ENCODE results near the gene TRAPPC2L. TPM values are rescaled to one million over a fixed set of nuclear protein-coding genes. Genes with fewer than 3 reads are reported as not detected.

TRAPPC2L gene
- total RNA-seq, 1 experiment from 2014 or later: 101 TPM

GRCh38 chr16:88836791-88837190 lies 20.1 kb upstream of the TRAPPC2L start:
- Histone ChIP-seq H3K27ac (no peak overlapping the region), H3F3A (ENCODE audit: insufficient read depth, low read depth) (no peaks in the 10 kb centered on the region), H3K9me3 (ENCODE audit: insufficient read depth, low read depth) (no peaks in the 10 kb centered on the region), H3K36me3 (ENCODE audit: low read depth) (no peaks in the 10 kb centered on the region), H3K4me1 (replicated peaks; ENCODE audit: insufficient read depth) (no peaks in the 10 kb centered on the region), H3K79me2 (ENCODE audit: low read depth) (no peaks in the 10 kb centered on the region), H3K27me3 (ENCODE audit: insufficient read depth, low read depth) (no peaks in the 10 kb centered on the region), H3K9me2 (ENCODE audit: insufficient read depth) (no peaks in the 10 kb centered on the region), H3K4me3 (no peak overlapping the region), H3K4me2 (no peak overlapping the region), H4K20me1 (ENCODE audit: insufficient read depth) (no peaks in the 10 kb centered on the region), H2AFZ (no peak overlapping the region)
- TF ChIP-seq EZH2 (IDR thresholded peaks at IDR 0.05; ENCODE audit: low read depth) (no peak), CTCF (conservative IDR thresholded peaks at IDR 0.05) (no peak)
- CTCF ChIA-PET: no interaction called here
- BruUV-seq (replicated peaks): no TSS peak
- POLR2A ChIA-PET (ENCODE audit: unreplicated experiment): interaction anchor here (0.7 kb wide), 1 partner anchor 45 kb away, joined by 6 read pairs; no protein-coding TSS in a partner anchor
- DNase-seq: no peak
- intact Hi-C loops (cut with micrococcal nuclease; ENCODE audit: unreplicated experiment): no loop called here

GRCh38 chr16:88837806-88838205 lies 19.1 kb upstream of the TRAPPC2L start:
- H3K27me3 ChIP-seq (ENCODE audit: insufficient read depth, low read depth): no peaks in the 10 kb centered on the region
- no TSS peak for BruUV-seq (replicated peaks)
- H2AFZ ChIP-seq: no peak overlapping the region
- H3K9me3 ChIP-seq (ENCODE audit: insufficient read depth, low read depth): no peaks in the 10 kb centered on the region
- H3K4me2 ChIP-seq: no peak overlapping the region
- no peak overlapping the region for H3K27ac ChIP-seq
- intact Hi-C loops (cut with micrococcal nuclease; ENCODE audit: unreplicated experiment): no loop called here
- no peaks in the 10 kb centered on the region for H3K9me2 ChIP-seq (ENCODE audit: insufficient read depth)
- DNase-seq: no peak
- ChIA-PET CTCF (no interaction called here), POLR2A (ENCODE audit: unreplicated experiment) (no interaction called here)
- H3K4me1 ChIP-seq (replicated peaks; ENCODE audit: insufficient read depth): no peaks in the 10 kb centered on the region
- no peaks in the 10 kb centered on the region for H3K79me2 ChIP-seq (ENCODE audit: low read depth)
- no peak for TF ChIP-seq CTCF (conservative IDR thresholded peaks at IDR 0.05)
- TF ChIP-seq EZH2 (IDR thresholded peaks at IDR 0.05; ENCODE audit: low read depth): no peak
- no peaks in the 10 kb centered on the region for H4K20me1 ChIP-seq (ENCODE audit: insufficient read depth)
- no peaks in the 10 kb centered on the region for H3K36me3 ChIP-seq (ENCODE audit: low read depth)
- no peak overlapping the region for H3K4me3 ChIP-seq
- H3F3A ChIP-seq (ENCODE audit: insufficient read depth, low read depth): no peaks in the 10 kb centered on the region

GRCh38 chr16:88838566-88838965 lies 18.4 kb upstream of the TRAPPC2L start:
- no peaks in the 10 kb centered on the region for H3K9me3 ChIP-seq (ENCODE audit: insufficient read depth, low read depth)
- no peaks in the 10 kb centered on the region for H3K9me2 ChIP-seq (ENCODE audit: insufficient read depth)
- no peak for DNase-seq
- no peak overlapping the region for H3K4me2 ChIP-seq
- H3K79me2 ChIP-seq (ENCODE audit: low read depth): no peaks in the 10 kb centered on the region
- H4K20me1 ChIP-seq (ENCODE audit: insufficient read depth): no peaks in the 10 kb centered on the region
- ChIA-PET POLR2A (ENCODE audit: unreplicated experiment) (no interaction called here), CTCF (no interaction called here)
- H2AFZ ChIP-seq: no peak overlapping the region
- no peak overlapping the region for H3K27ac ChIP-seq
- no peaks in the 10 kb centered on the region for H3F3A ChIP-seq (ENCODE audit: insufficient read depth, low read depth)
- H3K4me3 ChIP-seq: no peak overlapping the region
- BruUV-seq (replicated peaks): no TSS peak
- TF ChIP-seq EZH2 (IDR thresholded peaks at IDR 0.05; ENCODE audit: low read depth) (no peak), CTCF (conservative IDR thresholded peaks at IDR 0.05) (no peak)
- no peaks in the 10 kb centered on the region for H3K36me3 ChIP-seq (ENCODE audit: low read depth)
- intact Hi-C loops (cut with micrococcal nuclease; ENCODE audit: unreplicated experiment): no loop called here
- no peaks in the 10 kb centered on the region for H3K4me1 ChIP-seq (replicated peaks; ENCODE audit: insufficient read depth)
- H3K27me3 ChIP-seq (ENCODE audit: insufficient read depth, low read depth): no peaks in the 10 kb centered on the region
